ENCODE measurements around the gene GDF11.
A peak's percentile ranks its signal among the peaks of the same experiment; 100 is the strongest.

Gene GDF11

DNA sequence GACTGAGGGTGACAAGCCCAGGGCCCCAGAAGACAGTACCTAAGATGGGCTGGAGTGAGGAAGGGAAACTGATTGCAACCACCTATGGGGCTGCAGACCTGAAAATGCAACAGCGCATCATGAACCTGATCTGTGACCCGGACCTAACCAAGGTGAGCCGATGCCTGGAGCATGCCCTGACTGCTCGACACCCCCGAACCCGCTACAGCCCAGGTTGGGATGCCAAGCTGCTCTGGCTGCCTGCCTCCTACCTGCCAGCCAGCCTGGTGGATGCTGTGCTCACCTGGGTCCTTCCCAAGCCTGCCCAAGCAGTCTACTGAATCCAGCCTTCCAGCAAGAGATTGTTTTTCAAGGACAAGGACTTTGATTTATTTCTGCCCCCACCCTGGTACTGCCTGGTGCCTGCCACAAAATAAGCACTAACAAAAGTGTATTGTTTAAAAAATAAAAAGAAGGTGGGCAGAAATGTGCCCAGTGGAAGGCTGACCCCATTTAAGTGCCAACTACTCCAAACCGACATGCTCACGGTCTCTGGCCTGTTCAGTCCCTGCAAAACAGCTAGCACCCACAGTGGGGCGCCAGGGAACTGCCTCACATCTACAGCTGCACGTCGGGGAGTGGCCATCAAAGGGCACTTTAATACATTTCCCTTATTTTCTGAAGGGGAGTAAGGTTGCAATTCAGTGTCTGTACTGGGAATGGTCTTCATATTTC lies 18.5 kb upstream of the GDF11 start:
- TF ChIP-seq CTCF (IDR thresholded peaks at IDR 0.05; ENCODE audit: low read depth, low read length, missing control alignments), result peak; percentile 77
- in situ Hi-C loops (cut with HindIII; ENCODE audit: low sequenced_read_pairs), result no loop called here
- DNase-seq (ENCODE audit: low read depth), result no peak
- H3K4me3 ChIP-seq (ENCODE audit: low read depth, low read length), result no peak overlapping the region

- no peak overlapping the region for H3K4me3 ChIP-seq (ENCODE audit: low read depth, low read length)
- no peak for TF ChIP-seq CTCF (IDR thresholded peaks at IDR 0.05; ENCODE audit: low read depth, low read length, missing control alignments)
- in situ Hi-C loops (cut with HindIII; ENCODE audit: low sequenced_read_pairs), result no loop called here
- no peak for DNase-seq (ENCODE audit: low read depth)
Measured at GRCh38 chr12:55724940-55725309, 18.0 kb upstream of the GDF11 start.

DNA sequence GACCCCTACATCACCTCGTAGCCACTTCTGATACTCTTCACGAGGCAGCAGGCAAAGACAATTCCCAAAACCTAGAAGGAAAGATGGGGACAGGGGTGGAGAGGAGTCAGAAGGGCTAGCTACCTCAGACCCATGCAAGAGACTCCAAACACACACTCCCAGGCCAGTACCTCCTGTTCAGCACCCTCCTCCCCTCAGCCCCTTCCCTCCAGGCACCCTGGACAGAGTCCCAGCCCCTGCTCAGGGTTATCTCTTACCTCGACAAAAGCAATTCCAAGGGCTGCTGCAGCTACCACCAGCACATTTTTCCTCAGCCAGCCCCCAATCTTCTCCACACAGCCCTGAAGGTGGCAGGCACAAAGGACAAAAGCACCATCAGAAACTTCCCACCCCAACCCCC lies 17.4 kb upstream of the GDF11 start:
- no peak for DNase-seq (ENCODE audit: low read depth)
- in situ Hi-C loops (cut with HindIII; ENCODE audit: low sequenced_read_pairs), result no loop called here
- peak overlapping the region; percentile 89 for H3K4me3 ChIP-seq (ENCODE audit: low read depth, low read length)
- TF ChIP-seq CTCF (IDR thresholded peaks at IDR 0.05; ENCODE audit: low read depth, low read length, missing control alignments), result no peak

DNA sequence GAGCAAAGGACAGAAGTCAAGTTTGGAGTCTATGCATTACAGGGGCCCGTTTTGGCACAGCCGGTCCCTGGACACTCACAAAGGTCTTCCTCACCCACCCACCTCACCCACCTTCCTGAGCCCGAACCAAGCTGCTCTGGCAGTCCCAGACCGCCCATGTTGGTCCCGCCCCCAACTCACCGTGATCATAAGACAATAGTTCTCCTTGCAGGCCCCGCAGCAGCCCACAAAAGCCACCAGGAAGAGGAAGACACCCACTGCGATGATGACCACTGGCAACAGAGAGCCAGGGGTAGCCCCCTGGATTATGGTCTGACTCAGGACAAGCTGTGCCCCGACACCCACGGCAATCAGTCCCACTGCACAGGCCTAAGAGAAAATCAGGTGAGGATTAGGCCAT lies 16.0 kb upstream of the GDF11 start:
- in situ Hi-C loops (cut with HindIII; ENCODE audit: low sequenced_read_pairs), result no loop called here
- no peak for TF ChIP-seq CTCF (IDR thresholded peaks at IDR 0.05; ENCODE audit: low read depth, low read length, missing control alignments)
- H3K4me3 ChIP-seq (ENCODE audit: low read depth, low read length), result peak overlapping the region; percentile 89
- no peak for DNase-seq (ENCODE audit: low read depth)

GRCh38 chr12:55727643-55728185 lies 15.2 kb upstream of the GDF11 start:
- DNase-seq (ENCODE audit: low read depth), result no peak
- no peak for TF ChIP-seq CTCF (IDR thresholded peaks at IDR 0.05; ENCODE audit: low read depth, low read length, missing control alignments)
- H3K4me3 ChIP-seq (ENCODE audit: low read depth, low read length), result peak overlapping the region; percentile 89
- in situ Hi-C loops (cut with HindIII; ENCODE audit: low sequenced_read_pairs), result no loop called here

DNA sequence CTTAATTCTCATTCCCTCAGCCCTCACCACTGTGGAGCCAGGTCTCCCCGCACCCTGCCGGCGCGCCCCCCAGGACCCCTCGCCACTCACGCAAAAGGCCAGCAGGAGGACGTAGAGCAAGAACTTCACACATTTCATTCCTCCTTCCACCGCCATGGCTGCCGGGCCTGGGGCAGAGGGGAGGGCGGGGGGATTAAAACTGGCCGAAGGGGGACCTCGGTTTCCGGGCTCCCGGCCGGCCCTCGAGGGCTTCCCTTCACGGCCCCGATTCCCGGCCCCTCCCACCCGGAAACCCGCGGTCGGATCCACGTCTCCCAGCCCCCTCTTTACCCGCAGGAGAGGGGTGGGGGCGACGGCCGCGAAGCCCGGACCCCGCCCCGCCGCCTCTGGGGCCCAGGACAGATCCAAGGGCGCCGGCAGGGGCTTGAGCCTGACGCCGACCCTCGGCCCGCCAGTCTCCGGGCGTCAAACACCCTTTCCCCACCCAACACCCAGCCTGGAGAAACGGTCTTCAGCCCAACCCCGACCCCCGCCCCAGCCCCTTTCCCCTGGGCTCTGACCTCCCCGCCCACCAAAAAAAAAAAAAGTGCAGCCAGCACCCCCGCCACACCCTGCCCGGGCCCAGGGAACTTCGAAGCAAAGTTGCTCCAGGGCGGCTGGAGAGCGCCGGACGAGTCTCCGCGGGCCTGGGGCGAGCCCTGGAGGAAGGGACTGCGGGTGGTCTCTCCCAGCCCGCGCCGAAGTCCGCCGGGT lies 14.6 kb upstream of the GDF11 start:
- H3K4me3 ChIP-seq (ENCODE audit: low read depth, low read length), result peak overlapping the region; percentile 89
- in situ Hi-C loops (cut with HindIII; ENCODE audit: low sequenced_read_pairs), result no loop called here
- no peak for TF ChIP-seq CTCF (IDR thresholded peaks at IDR 0.05; ENCODE audit: low read depth, low read length, missing control alignments)
- no peak for DNase-seq (ENCODE audit: low read depth)
